GM12873 (cell line): ENCODE data around the gene DOCK4.

Experiments used
- CTCF ChIP-seq: IDR thresholded peaks from 2 replicates; pipeline ENCODE4 v1.5.1; 2012; ENCODE audit warnings: low read depth, mild to moderate bottlenecking, moderate library complexity, low read length, control low read depth; ENCODE audit not compliant: insufficient read depth; ENCODE audit errors: missing control alignments

The DOCK4 gene

GRCh38 chr7:112176241-112176640 lies 30.0 kb downstream of the DOCK4 start:
- no peak for TF ChIP-seq CTCF

- no peak for TF ChIP-seq CTCF
These were observed 32.0 kb downstream of the DOCK4 start for GRCh38 chr7:112174192-112174591.

GRCh38 chr7:112173568-112173905 lies 32.7 kb downstream of the DOCK4 start:
- TF ChIP-seq CTCF, result no peak

- TF ChIP-seq CTCF, result no peak
These were observed 33.2 kb downstream of the DOCK4 start for GRCh38 chr7:112172870-112173567.

- TF ChIP-seq CTCF, result no peak
These were observed 34.5 kb downstream of the DOCK4 start for GRCh38 chr7:112171673-112172072.

- no peak for TF ChIP-seq CTCF
These were observed 37.3 kb downstream of the DOCK4 start for GRCh38 chr7:112168915-112169314.

GRCh38 chr7:112167147-112167546 lies 39.1 kb downstream of the DOCK4 start:
- TF ChIP-seq CTCF, result no peak
